Activated CD4-positive, alpha-beta T cell treated with anti-CD3 and anti-CD28 coated beads for 1 hour (primary cell): ENCODE data around the gene CRB2.
"Not testable (repeated sequence)": the region's sequence is repeated elsewhere in the genome, so short reads cannot be mapped to it uniquely, and the experiment has no call there.

ENCODE experiments used
- DNase-seq: peaks from one replicate; pipeline ENCODE4 v3.0.0-alpha.2; 2020

The CRB2 gene

GRCh38 chr9:123331346-123332060 is 24.5 kb upstream of the CRB2 start:
- DNase-seq = no peak

- DNase-seq = not testable (repeated sequence)
Measured at GRCh38 chr9:123333058-123333669, 22.8 kb upstream of the CRB2 start.

- DNase-seq = no peak
Measured at GRCh38 chr9:123334639-123335038, 21.4 kb upstream of the CRB2 start.

- DNase-seq = no peak
Measured at GRCh38 chr9:123335193-123335985, 20.6 kb upstream of the CRB2 start.

- DNase-seq = no peak
Measured at GRCh38 chr9:123335986-123336329, 20.0 kb upstream of the CRB2 start.

- no peak for DNase-seq
Measured at GRCh38 chr9:123336449-123336848, 19.5 kb upstream of the CRB2 start.

- DNase-seq = no peak
Measured at GRCh38 chr9:123336959-123337358, 19.0 kb upstream of the CRB2 start.

- DNase-seq = no peak
Measured at GRCh38 chr9:123337971-123338370, 18.0 kb upstream of the CRB2 start.

- DNase-seq = peak; percentile 34
Measured at GRCh38 chr9:123338710-123339665, 17.0 kb upstream of the CRB2 start.

GRCh38 chr9:123339666-123340510 is 16.1 kb upstream of the CRB2 start:
- no peak for DNase-seq

GRCh38 chr9:123341816-123342215 is 14.2 kb upstream of the CRB2 start:
- DNase-seq = no peak

- no peak for DNase-seq
Measured at GRCh38 chr9:123342247-123342646, 13.8 kb upstream of the CRB2 start.

- DNase-seq = no peak
Measured at GRCh38 chr9:123343443-123344191, 12.4 kb upstream of the CRB2 start.

GRCh38 chr9:123344192-123344949 is 11.6 kb upstream of the CRB2 start:
- DNase-seq = no peak

GRCh38 chr9:123345567-123345955 is 10.4 kb upstream of the CRB2 start:
- DNase-seq = no peak

- no peak for DNase-seq
Measured at GRCh38 chr9:123346026-123346425, 10.0 kb upstream of the CRB2 start.

- DNase-seq = no peak
Measured at GRCh38 chr9:123346826-123347225, 9.2 kb upstream of the CRB2 start.

- no peak for DNase-seq
Measured at GRCh38 chr9:123347289-123348060, 8.5 kb upstream of the CRB2 start.

GRCh38 chr9:123348317-123348992 is 7.5 kb upstream of the CRB2 start:
- DNase-seq = no peak
